Fibroblast of mammary gland (primary cell): Measurements from ENCODE around the gene SCAANT1.
A peak's percentile ranks its signal among the peaks of the same experiment; 100 is the strongest.

Experiments
- DNase-seq: peaks from one replicate; pipeline ENCODE4 v3.0.0-alpha.2; 2010; ENCODE audit warnings: low read depth
- H3K4me3 ChIP-seq: 2 replicates; pipeline ENCODE4 v1.5.1; 2011; ENCODE audit warnings: low read depth, mild to moderate bottlenecking, low read length, moderate library complexity; ENCODE audit not compliant: control insufficient read depth
- CTCF ChIP-seq: conservative IDR thresholded peaks from 2 replicates; pipeline ENCODE4 v1.5.1; 2011; ENCODE audit warnings: low read depth, low read length, inconsistent platforms; ENCODE audit not compliant: control insufficient read depth, insufficient read depth

The SCAANT1 gene

GRCh38 chr3:63911873-63912767, at the start of gene SCAANT1:
Gene SCAANT1, minus strand, starts transcription at chr3:63912383.
- DNase-seq: peak; percentile 86
- no peak for TF ChIP-seq CTCF
- peak within 1 kb of the TSS; percentile 72 for H3K4me3 ChIP-seq

- TF ChIP-seq CTCF: peak; percentile 64
- H3K4me3 ChIP-seq: no peak overlapping the region
- peak; percentile 59 for DNase-seq
Measured at GRCh38 chr3:63961891-63962290, 49.7 kb upstream of the SCAANT1 start.

GRCh38 chr3:63960048-63960711, 48.0 kb upstream of the SCAANT1 start:
- H3K4me3 ChIP-seq: peak overlapping the region; percentile 67
- DNase-seq: peak; percentile 81
- no peak for TF ChIP-seq CTCF

- DNase-seq: no peak
- TF ChIP-seq CTCF: no peak
- H3K4me3 ChIP-seq: no peak overlapping the region
Measured at GRCh38 chr3:63959146-63959545, 47.0 kb upstream of the SCAANT1 start.

GRCh38 chr3:63955830-63956545, 43.8 kb upstream of the SCAANT1 start:
- no peak for DNase-seq
- TF ChIP-seq CTCF: no peak

GRCh38 chr3:63955036-63955650, 43.0 kb upstream of the SCAANT1 start:
- no peak for DNase-seq

More at GRCh38 chr3:63955830-63956545, 43.8 kb upstream of the SCAANT1 start:
- H3K4me3 ChIP-seq: no peak overlapping the region

More at GRCh38 chr3:63955036-63955650, 43.0 kb upstream of the SCAANT1 start:
- H3K4me3 ChIP-seq: no peak overlapping the region
- TF ChIP-seq CTCF: no peak
